Activated T-helper 1 cell treated with anti-CD3 and anti-CD28 coated beads, Interleukin-2, amount 50 U/mL, for 16 hours (primary cell): ENCODE measurements around the gene UPK2.
"Not testable (repeated sequence)": the region's sequence is repeated elsewhere in the genome, so short reads cannot be mapped to it uniquely, and the experiment has no call there.

ENCODE experiments used
- DNase-seq, 2 donors: peaks; one replicate each; pipeline ENCODE4 v3.0.0-alpha.2; 2020; ENCODE audit warnings: low read depth in 1 of 2, low spot score in 1 of 2

Gene UPK2

GRCh38 chr11:118938491-118939403 is 17.4 kb upstream of the UPK2 start:
- DNase-seq: no peak

GRCh38 chr11:118939404-118939915 is 16.6 kb upstream of the UPK2 start:
- no peak for DNase-seq

GRCh38 chr11:118939953-118940598 is 16.0 kb upstream of the UPK2 start:
- DNase-seq: no peak

- no peak for DNase-seq
Observed at GRCh38 chr11:118947091-118947490, 9.0 kb upstream of the UPK2 start.

- no peak for DNase-seq
Observed at GRCh38 chr11:118948000-118948399, 8.1 kb upstream of the UPK2 start.

- DNase-seq: no peak
Observed at GRCh38 chr11:118953265-118953664, 2.8 kb upstream of the UPK2 start.

GRCh38 chr11:118953976-118954375 is 2.1 kb upstream of the UPK2 start:
- not testable (repeated sequence) for DNase-seq

GRCh38 chr11:118956847-118957469 is 860 bp downstream of the UPK2 start:
- no peak for DNase-seq

GRCh38 chr11:118957549-118957948 is 1.5 kb downstream of the UPK2 start:
- DNase-seq: no peak

GRCh38 chr11:118957968-118958367 is 1.9 kb downstream of the UPK2 start:
- DNase-seq: no peak

- no peak for DNase-seq
Observed at GRCh38 chr11:118958577-118958976, 2.5 kb downstream of the UPK2 start.

GRCh38 chr11:118961189-118961588 is 5.1 kb downstream of the UPK2 start:
- no peak for DNase-seq

GRCh38 chr11:118961591-118961990 is 5.5 kb downstream of the UPK2 start:
- DNase-seq: no peak

GRCh38 chr11:118969508-118969907 is 13.4 kb downstream of the UPK2 start:
- DNase-seq: not testable (repeated sequence)

GRCh38 chr11:118971646-118972045 is 15.5 kb downstream of the UPK2 start, which contains the start of gene FOXR1:
TSS of gene FOXR1 (plus strand) at chr11:118971761. CDS start at chr11:118971932, 171 bp downstream.
- no peak for DNase-seq

- no peak for DNase-seq
Observed at GRCh38 chr11:118973985-118974384, 17.9 kb downstream of the UPK2 start.

- no peak for DNase-seq
Observed at GRCh38 chr11:118975771-118976709, 19.9 kb downstream of the UPK2 start.

GRCh38 chr11:118979434-118979833 is 23.3 kb downstream of the UPK2 start:
- DNase-seq: no peak

GRCh38 chr11:118980191-118980881 is 24.2 kb downstream of the UPK2 start:
- no peak for DNase-seq

- DNase-seq: not testable (repeated sequence)
Observed at GRCh38 chr11:118984337-118984736, 28.2 kb downstream of the UPK2 start.
